DMS114 treated with DMSO at 0.1 percent for 48 hours (cell line): ENCODE results near the gene KCNMA1.
"Not testable (repeated sequence)": the region's sequence is repeated elsewhere in the genome, so short reads cannot be mapped to it uniquely, and the experiment has no call there.

ENCODE experiments used
- DNase-seq: peaks from one replicate; lab custom pipeline; 2025; ENCODE audit not compliant: unreplicated experiment; lab: John Stamatoyannopoulos, UW

Gene KCNMA1

GRCh38 chr10:77537071-77537470, 100.5 kb downstream of the KCNMA1 start:
- no peak for DNase-seq

GRCh38 chr10:77533887-77534278, 103.7 kb downstream of the KCNMA1 start:
- DNase-seq, result no peak

- no peak for DNase-seq
These were observed 104.3 kb downstream of the KCNMA1 start for GRCh38 chr10:77533146-77533886.

- DNase-seq, result no peak
These were observed 105.5 kb downstream of the KCNMA1 start for GRCh38 chr10:77532068-77532467.

GRCh38 chr10:77531441-77532001, 106.1 kb downstream of the KCNMA1 start:
- no peak for DNase-seq

- no peak for DNase-seq
These were observed 107.6 kb downstream of the KCNMA1 start for GRCh38 chr10:77530011-77530410.

- no peak for DNase-seq
These were observed 108.5 kb downstream of the KCNMA1 start for GRCh38 chr10:77529050-77529576.

- no peak for DNase-seq
These were observed 109.8 kb downstream of the KCNMA1 start for GRCh38 chr10:77527839-77528238.

- DNase-seq, result no peak
These were observed 110.6 kb downstream of the KCNMA1 start for GRCh38 chr10:77526868-77527617.

GRCh38 chr10:77524281-77524711, 113.3 kb downstream of the KCNMA1 start:
- DNase-seq, result no peak

- no peak for DNase-seq
These were observed 115.3 kb downstream of the KCNMA1 start for GRCh38 chr10:77522268-77522809.

GRCh38 chr10:77520995-77521394, 116.6 kb downstream of the KCNMA1 start:
- no peak for DNase-seq

- no peak for DNase-seq
These were observed 117.3 kb downstream of the KCNMA1 start for GRCh38 chr10:77520290-77520689.

- DNase-seq, result not testable (repeated sequence)
These were observed 117.8 kb downstream of the KCNMA1 start for GRCh38 chr10:77519791-77520190.

GRCh38 chr10:77518910-77519274, 118.7 kb downstream of the KCNMA1 start:
- no peak for DNase-seq

GRCh38 chr10:77518241-77518909, 119.2 kb downstream of the KCNMA1 start:
- no peak for DNase-seq

GRCh38 chr10:77516575-77516974, 121.0 kb downstream of the KCNMA1 start:
- no peak for DNase-seq

- no peak for DNase-seq
These were observed 122.7 kb downstream of the KCNMA1 start for GRCh38 chr10:77514870-77515269.

GRCh38 chr10:77513781-77514331, 123.8 kb downstream of the KCNMA1 start:
- no peak for DNase-seq

- DNase-seq, result no peak
These were observed 124.4 kb downstream of the KCNMA1 start for GRCh38 chr10:77513220-77513619.

GRCh38 chr10:77512219-77512578, 125.4 kb downstream of the KCNMA1 start:
- DNase-seq, result no peak
